COLO668 (cell line): ENCODE measurements around the gene TBC1D3L.
"Not testable (repeated sequence)": the region's sequence is repeated elsewhere in the genome, so short reads cannot be mapped to it uniquely, and the experiment has no call there.

ENCODE experiments used
- DNase-seq: peaks from one replicate; lab custom pipeline; 2025; ENCODE audit not compliant: unreplicated experiment; lab: John Stamatoyannopoulos, UW

The TBC1D3L gene

DNA sequence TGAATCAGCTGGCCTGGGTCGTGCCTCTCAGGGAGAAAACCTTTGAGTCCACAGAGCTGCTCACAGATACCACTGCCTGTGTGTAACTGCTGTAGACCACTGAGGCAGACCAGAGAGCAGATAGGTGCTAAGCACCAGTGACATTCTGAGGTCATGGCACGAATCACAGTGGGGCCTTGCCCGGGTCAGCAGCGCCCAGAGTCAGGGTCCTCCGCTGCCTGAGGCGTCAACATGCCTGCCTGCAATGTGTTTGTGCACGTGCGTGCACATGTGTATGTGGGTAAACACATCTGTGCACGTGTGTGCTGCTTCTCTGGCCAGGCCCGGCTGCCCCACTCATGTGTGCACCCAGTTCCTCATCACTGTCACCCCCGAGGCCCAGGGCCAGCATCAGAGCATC, at the start of gene TBC1D3L:
Gene TBC1D3L (minus strand): TSS at position 101 of the 400 bp plus-strand sequence. CDS start 1,540 bp downstream, outside the sequence.
- DNase-seq: not testable (repeated sequence)

DNA sequence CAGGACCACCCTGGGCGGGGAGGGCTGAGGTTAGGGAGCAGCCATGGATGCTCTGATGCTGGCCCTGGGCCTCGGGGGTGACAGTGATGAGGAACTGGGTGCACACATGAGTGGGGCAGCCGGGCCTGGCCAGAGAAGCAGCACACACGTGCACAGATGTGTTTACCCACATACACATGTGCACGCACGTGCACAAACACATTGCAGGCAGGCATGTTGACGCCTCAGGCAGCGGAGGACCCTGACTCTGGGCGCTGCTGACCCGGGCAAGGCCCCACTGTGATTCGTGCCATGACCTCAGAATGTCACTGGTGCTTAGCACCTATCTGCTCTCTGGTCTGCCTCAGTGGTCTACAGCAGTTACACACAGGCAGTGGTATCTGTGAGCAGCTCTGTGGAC, 14.8 kb upstream of the TBC1D3L start, which contains the start of gene TBC1D3D:
Gene TBC1D3D (plus strand): TSS at position 301 of the 400 bp plus-strand sequence. CDS start 1,585 bp downstream, outside the sequence.
- DNase-seq: not testable (repeated sequence)
